ENCODE results near the gene SENP3. TPM values are rescaled to one million over a fixed set of nuclear protein-coding genes. Genes with fewer than 3 reads are reported as not detected.
A peak's percentile ranks its signal among the peaks of the same experiment; 100 is the strongest.

SENP3 gene
- total RNA-seq: 10 to 100 TPM; 50.8 to 53.2 TPM

GRCh38 chr17:7561589-7562207 is at the start of gene SENP3:
Gene SENP3 (plus strand): TSS chr17:7561919. CDS start chr17:7563077, 1,158 bp downstream.
- peaks cover 23% of the 10 kb centered on the region for H3K36me3 Mint-ChIP-seq
- CTCF ChIA-PET: interaction anchor here (0.8 to 4.4 kb wide), 33 partner anchors 9 to 340 kb away, joined by 3 to 148 read pairs (median 8); partner anchors contain the start of genes CD68, FXR2, MPDU1 and NEURL4

GRCh38 chr17:7512105-7512504 is 49.6 kb upstream of the SENP3 start:
- no peaks in the 10 kb centered on the region for H3K27me3 Mint-ChIP-seq
- DNase-seq: no peak
- ChIA-PET POLR2A (no interaction called here), CTCF (interaction anchor here (1.3 to 5.4 kb wide), 3 partner anchors 11 to 49 kb away, joined by 4 to 148 read pairs (median 18); partner anchors contain the start of gene SENP3)
- no peak overlapping the region for H3K27ac Mint-ChIP-seq
- H3K4me3 Mint-ChIP-seq: no peak overlapping the region
- intact Hi-C loops (cut with micrococcal nuclease): no loop called here
- H3K4me1 Mint-ChIP-seq (ENCODE audit: low read depth): no peaks in the 10 kb centered on the region
- H3K36me3 Mint-ChIP-seq: peaks cover 50% of the 10 kb centered on the region
- no peaks in the 10 kb centered on the region for H3K9me3 Mint-ChIP-seq

More at GRCh38 chr17:7561589-7562207, at the start of gene SENP3:
- H3K27me3 Mint-ChIP-seq: no peaks in the 10 kb centered on the region
- H3K4me3 Mint-ChIP-seq: peak within 1 kb of the TSS; percentile 95
- peak; percentile 94 for DNase-seq
- peak within 1 kb of the TSS; percentile 91 for H3K27ac Mint-ChIP-seq
- H3K9me3 Mint-ChIP-seq: no peaks in the 10 kb centered on the region
- peaks cover 32% of the 10 kb centered on the region for H3K4me1 Mint-ChIP-seq (ENCODE audit: low read depth)
- intact Hi-C loops (cut with micrococcal nuclease): loop anchor here (1.0 to 2.0 kb wide), 8 partner anchors 9 to 205 kb away; partner anchors contain the start of genes POLR2A and TMEM102
- POLR2A ChIA-PET: interaction anchor here (0.8 to 4.5 kb wide), 12 partner anchors 9 to 232 kb away, joined by 3 to 28 read pairs (median 6); partner anchors contain the start of genes CD68, MPDU1, NEURL4 and POLR2A

GRCh38 chr17:7512824-7513540 is 48.7 kb upstream of the SENP3 start:
- peaks cover 48% of the 10 kb centered on the region for H3K36me3 Mint-ChIP-seq

GRCh38 chr17:7513850-7514419 is 47.8 kb upstream of the SENP3 start:
- Mint-ChIP-seq H3K27me3 (no peaks in the 10 kb centered on the region), H3K4me1 (ENCODE audit: low read depth) (no peaks in the 10 kb centered on the region), H3K9me3 (no peaks in the 10 kb centered on the region), H3K27ac (no peak overlapping the region), H3K4me3 (no peak overlapping the region), H3K36me3 (peaks cover 38% of the 10 kb centered on the region)
- no peak for DNase-seq
- ChIA-PET CTCF (interaction anchor here (0.7 to 5.4 kb wide), 29 partner anchors 8 to 416 kb away, joined by 3 to 148 read pairs (median 4); partner anchors contain the start of genes CD68, CHRNB1, SAT2 and SENP3), POLR2A (interaction anchor here (1.0 to 1.2 kb wide), 4 partner anchors 28 to 131 kb away, joined by 3 to 10 read pairs (median 4); partner anchors contain the start of genes SENP3 and TNFSF12)
- intact Hi-C loops (cut with micrococcal nuclease): loop anchor here (1.0 kb wide), 1 partner anchor 47 kb away; the partner anchor contains the start of gene SENP3

More at GRCh38 chr17:7512824-7513540, 48.7 kb upstream of the SENP3 start:
- Mint-ChIP-seq H3K27ac (no peak overlapping the region), H3K4me1 (ENCODE audit: low read depth) (no peaks in the 10 kb centered on the region), H3K4me3 (no peak overlapping the region), H3K9me3 (no peaks in the 10 kb centered on the region), H3K27me3 (no peaks in the 10 kb centered on the region)
- POLR2A ChIA-PET: interaction anchor here (0.6 to 1.2 kb wide), 5 partner anchors 27 to 130 kb away, joined by 3 to 10 read pairs (median 3); partner anchors contain the start of genes MPDU1, SENP3 and TNFSF12
- intact Hi-C loops (cut with micrococcal nuclease): no loop called here
- no peak for DNase-seq
- CTCF ChIA-PET: interaction anchor here (0.6 to 5.4 kb wide), 17 partner anchors 8 to 175 kb away, joined by 3 to 148 read pairs (median 5); partner anchors contain the start of genes SAT2, SENP3, SOX15 and TMEM95

- CTCF ChIA-PET: interaction anchor here (0.7 to 5.4 kb wide), 18 partner anchors 10 to 172 kb away, joined by 3 to 148 read pairs (median 5); partner anchors contain the start of genes CHRNB1, SENP3, SOX15 and TMEM95
- H3K4me1 Mint-ChIP-seq (ENCODE audit: low read depth): no peaks in the 10 kb centered on the region
- POLR2A ChIA-PET: no interaction called here
- no peak for DNase-seq
- H3K27me3 Mint-ChIP-seq: no peaks in the 10 kb centered on the region
- H3K27ac Mint-ChIP-seq: no peak overlapping the region
- H3K4me3 Mint-ChIP-seq: no peak overlapping the region
- H3K36me3 Mint-ChIP-seq: peaks cover 21% of the 10 kb centered on the region
- intact Hi-C loops (cut with micrococcal nuclease): no loop called here
- H3K9me3 Mint-ChIP-seq: no peaks in the 10 kb centered on the region
Measured at GRCh38 chr17:7515911-7516610, 45.7 kb upstream of the SENP3 start.

GRCh38 chr17:7523033-7523432 is 38.7 kb upstream of the SENP3 start:
- ChIA-PET POLR2A (interaction anchor here (0.8 to 1.2 kb wide), 3 partner anchors 38 to 288 kb away, joined by 3 to 6 read pairs (median 3); partner anchors contain the start of genes DVL2 and MPDU1), CTCF (interaction anchor here (0.6 to 5.5 kb wide), 27 partner anchors 9 to 422 kb away, joined by 3 to 99 read pairs (median 3); partner anchors contain the start of genes MPDU1, SENP3, SOX15 and TMEM256)
- H3K27me3 Mint-ChIP-seq: no peaks in the 10 kb centered on the region
- peaks cover 8% of the 10 kb centered on the region for H3K9me3 Mint-ChIP-seq
- peak; percentile 65 for DNase-seq
- H3K36me3 Mint-ChIP-seq: peaks cover 2% of the 10 kb centered on the region
- no peak overlapping the region for H3K4me3 Mint-ChIP-seq
- no peak overlapping the region for H3K27ac Mint-ChIP-seq
- peaks cover 4% of the 10 kb centered on the region for H3K4me1 Mint-ChIP-seq (ENCODE audit: low read depth)
- intact Hi-C loops (cut with micrococcal nuclease): loop anchor here (1.0 kb wide), 1 partner anchor 38 kb away; the partner anchor contains the start of gene SENP3

GRCh38 chr17:7528842-7529241 is 32.9 kb upstream of the SENP3 start:
- H3K36me3 Mint-ChIP-seq: peaks cover 6% of the 10 kb centered on the region
- intact Hi-C loops (cut with micrococcal nuclease): no loop called here
- no peak for DNase-seq
- peaks cover 18% of the 10 kb centered on the region for H3K9me3 Mint-ChIP-seq
- no peak overlapping the region for H3K4me3 Mint-ChIP-seq
- no peaks in the 10 kb centered on the region for H3K27me3 Mint-ChIP-seq
- H3K4me1 Mint-ChIP-seq (ENCODE audit: low read depth): no peaks in the 10 kb centered on the region
- no peak overlapping the region for H3K27ac Mint-ChIP-seq
- ChIA-PET POLR2A (no interaction called here), CTCF (interaction anchor here (1.9 kb wide), 1 partner anchor 32 kb away, joined by 8 read pairs; no protein-coding TSS in a partner anchor)

GRCh38 chr17:7530023-7530900 is 31.5 kb upstream of the SENP3 start:
- CTCF ChIA-PET: interaction anchor here (1.0 to 2.4 kb wide), 2 partner anchors 25 to 30 kb away, joined by 3 to 17 read pairs; partner anchors contain the start of gene SENP3
- Mint-ChIP-seq H3K27ac (no peak overlapping the region), H3K36me3 (peaks cover 6% of the 10 kb centered on the region)

GRCh38 chr17:7538050-7538449 is 23.7 kb upstream of the SENP3 start:
- CTCF ChIA-PET: interaction anchor here (1.2 kb wide), 1 partner anchor 15 kb away, joined by 3 read pairs; no protein-coding TSS in a partner anchor
- Mint-ChIP-seq H3K4me3 (no peak overlapping the region), H3K9me3 (peaks cover 4% of the 10 kb centered on the region), H3K27me3 (no peaks in the 10 kb centered on the region), H3K36me3 (no peaks in the 10 kb centered on the region), H3K27ac (no peak overlapping the region), H3K4me1 (ENCODE audit: low read depth) (no peaks in the 10 kb centered on the region)
- intact Hi-C loops (cut with micrococcal nuclease): no loop called here
- POLR2A ChIA-PET: no interaction called here
- DNase-seq: no peak

More at GRCh38 chr17:7530023-7530900, 31.5 kb upstream of the SENP3 start:
- no peaks in the 10 kb centered on the region for H3K27me3 Mint-ChIP-seq
- DNase-seq: no peak
- no peaks in the 10 kb centered on the region for H3K4me1 Mint-ChIP-seq (ENCODE audit: low read depth)
- intact Hi-C loops (cut with micrococcal nuclease): no loop called here
- H3K4me3 Mint-ChIP-seq: no peak overlapping the region
- peaks cover 18% of the 10 kb centered on the region for H3K9me3 Mint-ChIP-seq
- POLR2A ChIA-PET: no interaction called here

GRCh38 chr17:7538891-7539545 is 22.7 kb upstream of the SENP3 start:
- no peaks in the 10 kb centered on the region for H3K36me3 Mint-ChIP-seq
- H3K27ac Mint-ChIP-seq: no peak overlapping the region
- H3K9me3 Mint-ChIP-seq: peaks cover 4% of the 10 kb centered on the region
- POLR2A ChIA-PET: no interaction called here
- no peaks in the 10 kb centered on the region for H3K4me1 Mint-ChIP-seq (ENCODE audit: low read depth)
- no peak overlapping the region for H3K4me3 Mint-ChIP-seq
- H3K27me3 Mint-ChIP-seq: no peaks in the 10 kb centered on the region
- intact Hi-C loops (cut with micrococcal nuclease): no loop called here
- CTCF ChIA-PET: interaction anchor here (1.2 kb wide), 1 partner anchor 16 kb away, joined by 3 read pairs; no protein-coding TSS in a partner anchor
- DNase-seq: no peak
